GM19193 (cell line): ENCODE data around the gene NUP210.

Experiments
- POLR2A ChIP-seq: IDR thresholded peaks from 4 replicates; pipeline ENCODE4 v1.6.1; 2011; ENCODE audit not compliant: insufficient read depth, insufficient read length; ENCODE audit errors: extremely low read depth

The NUP210 gene

DNA sequence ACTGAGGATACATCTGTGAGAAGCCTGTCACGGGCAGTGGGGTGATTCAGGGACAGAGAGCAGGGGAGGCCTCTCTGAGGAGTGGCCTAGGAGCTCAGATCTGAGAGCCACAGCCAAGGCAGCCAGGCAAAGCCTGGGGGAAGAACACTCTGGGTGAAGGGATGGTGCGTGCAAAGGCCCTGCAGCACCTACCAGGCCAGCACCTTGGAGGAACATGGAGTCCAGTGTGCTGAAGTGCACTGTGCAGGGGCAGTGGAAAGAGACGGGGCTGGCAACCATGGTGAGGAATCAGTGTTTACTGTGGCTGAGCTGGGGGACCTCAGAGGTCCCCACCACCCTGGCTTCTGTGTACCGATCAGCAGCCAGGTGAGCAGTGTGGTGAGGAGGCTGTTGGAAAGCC is 48.0 kb downstream of the NUP210 start:
- TF ChIP-seq POLR2A, result no peak

- TF ChIP-seq POLR2A, result no peak
These were observed 48.7 kb downstream of the NUP210 start for GRCh38 chr3:13371100-13372075.

DNA sequence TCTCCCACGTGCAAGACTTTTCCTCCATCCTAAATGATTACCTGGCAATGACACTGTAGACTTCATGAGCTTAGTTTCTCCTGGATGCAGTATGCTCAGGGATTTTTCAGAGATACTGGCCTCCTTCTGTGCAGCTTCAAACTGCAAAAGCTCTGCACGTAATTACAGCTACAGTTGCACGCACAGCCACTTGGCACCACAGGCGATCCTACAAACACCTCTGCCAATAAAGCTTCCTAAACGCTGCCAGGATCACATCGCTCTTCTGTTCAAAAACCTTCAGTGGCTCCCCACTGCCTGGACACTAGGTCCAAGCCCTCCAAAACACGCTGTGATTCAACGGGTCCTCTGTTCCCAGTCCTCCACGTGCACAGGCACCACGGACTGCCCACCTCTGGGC is 49.5 kb downstream of the NUP210 start:
- no peak for TF ChIP-seq POLR2A

DNA sequence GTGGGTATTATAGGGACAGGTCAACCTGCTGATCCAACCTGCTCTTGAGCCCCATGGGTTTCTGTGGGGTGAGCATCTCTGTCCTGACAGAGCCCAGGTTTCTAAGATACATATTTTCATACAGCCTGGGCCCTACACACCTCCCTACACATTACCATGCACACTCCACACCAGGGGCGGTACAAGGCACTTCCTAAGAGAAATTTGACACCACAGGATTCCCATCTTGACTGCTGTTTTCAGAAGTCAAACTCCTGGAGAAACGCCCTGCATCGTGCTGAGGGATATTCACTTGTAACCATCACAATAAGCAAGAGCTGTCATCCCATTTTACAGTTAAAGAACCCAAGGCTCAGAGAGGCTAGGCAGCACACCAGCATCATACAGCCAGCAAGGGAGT is 50.1 kb downstream of the NUP210 start:
- TF ChIP-seq POLR2A, result no peak

GRCh38 chr3:13368834-13369233 is 51.3 kb downstream of the NUP210 start:
- no peak for TF ChIP-seq POLR2A

DNA sequence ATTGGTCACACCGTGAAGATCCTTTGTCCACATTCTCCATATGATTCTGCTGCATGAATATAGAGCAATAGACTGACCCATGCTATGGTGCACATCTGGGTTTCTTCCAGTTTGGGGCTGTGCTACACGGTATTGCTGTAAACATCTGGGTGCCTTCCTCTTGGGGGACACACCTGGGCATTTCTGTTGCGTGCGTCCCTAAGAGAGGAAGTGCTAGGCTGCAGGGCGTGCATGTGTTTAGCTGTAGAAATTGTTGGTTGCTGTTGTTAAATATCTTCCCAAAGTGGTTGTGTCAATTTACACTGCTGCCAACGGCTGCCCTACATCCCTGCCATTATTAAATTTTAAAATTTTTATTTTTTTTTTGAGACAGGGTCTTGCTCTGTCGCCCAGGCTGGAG is 52.4 kb downstream of the NUP210 start:
- TF ChIP-seq POLR2A, result no peak

- no peak for TF ChIP-seq POLR2A
These were observed 54.4 kb downstream of the NUP210 start for GRCh38 chr3:13365390-13366379.

GRCh38 chr3:13364602-13365271 is 55.4 kb downstream of the NUP210 start:
- no peak for TF ChIP-seq POLR2A

- no peak for TF ChIP-seq POLR2A
These were observed 57.6 kb downstream of the NUP210 start for GRCh38 chr3:13362551-13362950.

DNA sequence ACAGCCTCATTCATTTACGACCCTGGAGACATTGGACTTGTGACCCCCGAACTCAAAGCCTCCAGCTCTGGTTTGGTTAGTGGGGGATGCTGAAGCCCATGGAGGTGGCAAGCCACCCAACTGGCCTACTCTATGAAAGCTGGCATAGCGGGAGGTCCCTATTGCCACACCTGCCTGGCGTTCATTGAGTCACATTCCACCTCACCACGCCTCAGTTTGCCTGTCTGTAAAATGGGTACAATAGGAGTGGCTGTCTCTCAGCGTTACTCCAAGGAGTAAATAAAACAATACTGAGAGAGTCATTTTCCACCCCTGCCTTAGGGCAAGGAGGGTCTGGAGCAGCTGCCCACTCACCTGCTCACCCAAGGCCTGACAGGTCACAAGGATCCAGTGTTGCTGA is 60.2 kb downstream of the NUP210 start:
- no peak for TF ChIP-seq POLR2A

DNA sequence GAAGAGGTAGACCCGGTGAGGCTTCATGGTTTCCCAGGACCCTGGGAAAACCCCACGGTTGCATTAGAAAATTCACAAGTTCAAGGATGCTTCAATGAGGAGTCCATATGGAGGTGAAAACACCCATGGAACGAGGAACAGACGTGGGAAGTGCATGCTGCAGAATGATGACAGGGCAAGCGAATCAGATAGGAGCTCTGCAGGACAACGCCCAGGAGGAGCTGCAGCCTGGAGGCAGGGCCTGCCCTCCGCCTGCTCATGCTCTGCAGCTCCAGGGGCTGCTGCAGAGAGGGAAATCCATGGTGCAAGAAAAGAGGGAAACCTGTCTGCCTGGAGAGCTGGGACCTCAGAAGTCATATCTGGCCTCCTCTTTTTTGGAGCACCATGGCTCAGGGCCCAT is 61.5 kb downstream of the NUP210 start:
- TF ChIP-seq POLR2A, result no peak

- TF ChIP-seq POLR2A, result no peak
These were observed 62.1 kb downstream of the NUP210 start for GRCh38 chr3:13358051-13358450.

- no peak for TF ChIP-seq POLR2A
These were observed 63.0 kb downstream of the NUP210 start for GRCh38 chr3:13357074-13357473.

DNA sequence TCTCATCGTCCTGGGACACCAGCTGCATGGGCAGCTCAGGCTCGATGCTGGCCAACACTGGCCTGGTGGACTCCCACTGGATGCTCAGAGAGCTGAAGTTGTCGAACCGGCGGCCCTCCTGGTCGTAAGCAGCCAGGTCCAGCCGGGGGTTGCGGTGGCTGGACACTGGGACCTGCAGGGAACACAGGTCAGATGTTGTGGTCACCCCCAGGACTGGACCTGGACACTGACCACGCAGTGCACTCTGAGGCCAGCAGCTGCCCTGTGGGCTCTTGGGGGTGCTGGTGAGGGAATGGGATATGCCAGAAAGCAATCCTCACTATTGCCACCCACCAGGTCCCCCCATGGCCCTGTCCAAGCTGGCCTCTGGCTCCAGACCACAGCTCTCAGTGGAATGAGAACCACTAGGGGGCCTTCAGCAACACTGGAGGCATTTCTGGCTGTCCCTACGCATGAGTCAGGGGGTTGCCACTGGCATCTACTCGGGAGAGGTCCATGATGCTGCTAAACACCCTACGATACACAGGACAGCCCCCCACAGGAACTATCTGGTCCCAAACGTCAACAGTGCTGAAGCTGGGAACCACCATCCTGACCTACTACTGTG is 66.1 kb downstream of the NUP210 start:
- no peak for TF ChIP-seq POLR2A
